Measurements from ENCODE around the gene CAPN14.

The CAPN14 gene

DNA sequence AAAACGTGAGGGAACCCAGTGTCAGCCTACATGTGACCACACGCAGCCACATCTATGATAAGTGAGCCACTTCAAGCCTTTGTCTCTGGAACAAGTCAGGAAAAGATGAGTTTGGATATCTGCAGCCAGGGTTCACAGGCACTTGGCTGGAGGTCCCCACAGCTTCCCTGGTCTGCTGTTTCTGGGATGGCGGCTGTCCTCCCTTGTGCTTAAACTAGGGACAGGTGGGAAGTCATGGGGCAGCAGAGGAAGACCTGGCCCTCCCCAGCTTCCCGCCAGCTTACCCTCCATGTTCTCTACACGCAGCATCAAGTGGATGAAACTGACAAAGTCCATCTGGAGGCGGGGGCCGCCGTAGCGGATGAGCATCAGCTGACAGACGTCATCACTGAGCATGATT lies 40.6 kb downstream of the CAPN14 start:
- TF ChIP-seq ZNF274 (IDR thresholded peaks at IDR 0.05; ENCODE audit: low read depth, low read length): no peak

DNA sequence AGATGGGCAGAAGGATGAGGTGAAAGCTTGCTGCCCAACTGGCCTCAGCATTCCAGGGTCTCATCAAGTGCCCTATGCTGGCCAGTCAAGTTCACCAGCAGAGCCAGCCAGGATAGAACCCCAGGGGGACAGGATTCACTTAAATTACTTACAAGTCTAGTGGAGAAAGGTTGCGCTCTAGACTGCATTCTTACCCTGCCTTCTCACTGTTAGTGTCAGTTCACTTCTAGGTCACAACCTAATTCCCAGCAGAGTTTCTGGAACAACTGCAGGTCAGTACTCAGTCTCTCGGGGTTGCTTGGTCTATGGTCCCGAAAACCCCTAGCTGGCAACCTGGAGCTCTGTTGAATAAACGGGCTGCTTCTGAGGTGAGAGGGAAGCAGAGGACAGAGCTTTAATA lies 46.2 kb downstream of the CAPN14 start:
- H3K4me3 ChIP-seq (ENCODE audit: low read length): no peak overlapping the region
- TF ChIP-seq ZNF274 (IDR thresholded peaks at IDR 0.05; ENCODE audit: low read depth, low read length): no peak

More for the DNA sequence above, 40.6 kb downstream of the CAPN14 start:
- no peak overlapping the region for H3K4me3 ChIP-seq (ENCODE audit: low read length)

DNA sequence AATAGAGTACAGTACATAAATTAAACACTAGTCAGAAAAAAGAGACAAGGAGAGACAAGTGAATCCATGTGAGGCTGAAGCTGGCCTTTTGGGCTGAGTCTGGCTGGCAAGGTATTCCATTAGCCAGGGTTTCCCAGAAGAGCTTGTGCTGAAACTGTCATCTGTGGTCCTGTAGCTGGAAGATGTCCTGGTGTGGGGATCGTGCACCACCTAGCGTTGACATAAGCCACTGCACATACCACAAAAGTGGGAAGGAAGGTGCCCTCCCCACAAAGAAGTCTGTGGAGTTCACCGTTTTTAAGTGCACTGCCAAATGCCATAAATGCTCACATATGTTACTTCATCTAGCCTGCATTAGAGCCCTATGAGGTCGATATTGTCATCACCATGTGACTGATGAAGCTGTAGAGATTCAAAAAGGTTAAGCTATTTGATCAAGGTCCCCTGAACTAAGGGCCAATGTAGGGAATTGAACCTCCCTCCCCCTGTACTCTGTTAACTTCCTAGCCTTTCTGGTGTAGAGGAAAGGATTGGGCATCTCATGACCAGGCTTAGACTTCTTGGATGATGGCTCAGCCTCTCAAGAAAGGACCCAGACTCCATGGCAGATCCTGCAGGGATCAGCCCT lies 47.1 kb downstream of the CAPN14 start:
- H3K4me3 ChIP-seq (ENCODE audit: low read length): no peak overlapping the region
- TF ChIP-seq ZNF274 (IDR thresholded peaks at IDR 0.05; ENCODE audit: low read depth, low read length): no peak

DNA sequence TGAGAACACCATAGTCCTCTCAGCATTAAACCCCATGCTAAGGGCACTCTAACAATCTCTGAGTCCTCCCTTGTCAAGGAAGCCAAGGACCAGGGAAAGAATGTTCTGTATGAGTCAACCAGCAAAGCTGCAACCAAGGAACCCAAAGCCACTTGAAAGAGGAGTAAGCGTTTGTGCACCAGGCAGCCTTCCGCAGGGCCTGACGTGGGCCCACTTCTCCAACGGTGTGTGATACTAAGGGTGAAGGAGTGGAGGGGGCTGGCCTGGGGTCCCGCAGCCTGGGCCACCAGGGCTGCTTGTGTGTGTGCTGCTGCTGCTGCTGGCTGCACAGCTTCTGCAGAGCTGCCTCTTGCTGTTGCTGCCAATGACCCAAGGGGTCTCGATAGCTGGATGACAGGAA lies 49.0 kb downstream of the CAPN14 start:
- no peak overlapping the region for H3K4me3 ChIP-seq (ENCODE audit: low read length)
- TF ChIP-seq ZNF274 (IDR thresholded peaks at IDR 0.05; ENCODE audit: low read depth, low read length): no peak

DNA sequence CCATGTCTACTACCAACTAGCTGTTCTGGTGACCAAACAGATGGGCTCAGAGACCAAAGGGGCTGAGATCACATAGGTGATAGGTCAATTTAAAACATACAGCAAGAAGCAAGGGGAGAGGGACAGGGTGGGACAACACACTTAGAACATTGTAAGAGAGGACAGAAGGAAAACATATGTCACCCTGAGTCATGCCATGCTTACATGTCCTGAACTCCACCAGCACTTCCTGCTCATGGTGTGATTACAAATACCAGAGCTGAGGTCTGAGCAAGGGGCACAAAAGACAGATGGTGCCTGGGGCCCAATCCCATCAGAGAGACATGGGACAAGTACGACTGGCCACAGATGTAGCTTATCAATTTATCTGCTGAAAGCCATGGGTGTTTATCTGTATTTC lies 50.4 kb downstream of the CAPN14 start:
- no peak overlapping the region for H3K4me3 ChIP-seq (ENCODE audit: low read length)
- TF ChIP-seq ZNF274 (IDR thresholded peaks at IDR 0.05; ENCODE audit: low read depth, low read length): no peak

DNA sequence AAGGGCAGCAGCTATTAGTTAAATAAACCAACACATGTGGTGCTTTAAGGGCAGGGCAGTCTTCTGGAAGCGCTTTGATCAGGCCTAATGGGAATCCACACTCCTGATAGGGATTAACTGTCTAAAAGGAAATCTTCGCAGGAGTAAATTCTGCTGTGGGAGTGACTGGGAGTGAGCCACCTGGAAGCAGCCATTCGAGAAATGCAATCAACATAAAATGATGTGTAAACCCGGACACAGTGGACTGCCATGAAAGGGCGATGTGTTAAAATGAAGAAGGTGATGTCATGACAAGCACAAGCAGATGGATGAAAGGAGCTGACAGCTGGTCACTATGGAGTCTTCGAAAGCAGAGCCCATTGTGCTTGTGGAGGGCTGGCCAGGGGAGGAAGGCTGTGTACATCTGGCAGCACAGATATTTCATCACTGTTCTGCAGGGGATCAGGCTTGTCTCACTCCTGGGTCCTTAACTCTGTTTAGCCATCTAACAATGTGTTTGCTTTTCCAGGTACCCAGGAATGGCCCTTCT lies 54.2 kb downstream of the CAPN14 start:
- no peak for TF ChIP-seq ZNF274 (IDR thresholded peaks at IDR 0.05; ENCODE audit: low read depth, low read length)

DNA sequence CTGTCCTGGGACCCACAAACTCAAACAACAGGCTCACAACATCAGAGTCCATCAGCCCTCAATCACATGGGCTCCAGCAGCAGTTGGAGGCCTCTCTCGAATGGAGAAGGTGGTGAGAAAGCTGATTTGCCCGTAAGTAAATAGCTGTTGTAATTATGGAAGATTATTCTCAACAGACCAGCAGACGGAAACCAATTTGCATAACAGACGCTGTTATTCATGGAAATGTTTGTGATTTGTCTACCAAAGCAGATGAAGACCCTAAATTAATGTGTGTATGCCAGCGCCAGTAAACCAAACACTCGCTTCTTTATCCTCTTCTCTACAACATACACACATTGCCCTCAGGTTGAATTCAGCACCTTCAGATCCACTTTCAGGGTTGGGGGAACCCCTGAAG lies 55.7 kb downstream of the CAPN14 start:
- no peak overlapping the region for H3K4me3 ChIP-seq (ENCODE audit: low read length)
- no peak for TF ChIP-seq ZNF274 (IDR thresholded peaks at IDR 0.05; ENCODE audit: low read depth, low read length)

More for the DNA sequence above, 54.2 kb downstream of the CAPN14 start:
- H3K4me3 ChIP-seq (ENCODE audit: low read length): no peak overlapping the region

DNA sequence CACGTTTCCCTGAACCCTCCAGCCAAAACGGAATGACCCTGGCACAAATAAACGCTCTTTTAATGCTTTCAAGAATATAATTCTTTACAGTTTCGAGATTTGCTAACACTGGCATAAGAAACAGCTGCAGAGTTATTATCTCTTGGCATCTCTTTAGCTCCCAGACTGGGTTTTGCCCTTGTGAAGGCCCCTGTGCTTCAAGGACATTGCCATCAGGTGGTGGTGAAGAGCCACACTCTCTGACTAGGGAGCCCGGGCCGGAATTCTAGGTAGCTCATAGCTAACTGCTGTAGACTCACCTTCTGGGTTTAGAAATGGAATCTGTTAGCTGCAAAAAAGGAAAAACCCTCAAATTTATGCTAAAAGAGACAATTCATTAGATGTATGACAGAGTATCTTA lies 65.8 kb downstream of the CAPN14 start:
- no peak for TF ChIP-seq ZNF274 (IDR thresholded peaks at IDR 0.05; ENCODE audit: low read depth, low read length)
- H3K4me3 ChIP-seq (ENCODE audit: low read length): no peak overlapping the region

DNA sequence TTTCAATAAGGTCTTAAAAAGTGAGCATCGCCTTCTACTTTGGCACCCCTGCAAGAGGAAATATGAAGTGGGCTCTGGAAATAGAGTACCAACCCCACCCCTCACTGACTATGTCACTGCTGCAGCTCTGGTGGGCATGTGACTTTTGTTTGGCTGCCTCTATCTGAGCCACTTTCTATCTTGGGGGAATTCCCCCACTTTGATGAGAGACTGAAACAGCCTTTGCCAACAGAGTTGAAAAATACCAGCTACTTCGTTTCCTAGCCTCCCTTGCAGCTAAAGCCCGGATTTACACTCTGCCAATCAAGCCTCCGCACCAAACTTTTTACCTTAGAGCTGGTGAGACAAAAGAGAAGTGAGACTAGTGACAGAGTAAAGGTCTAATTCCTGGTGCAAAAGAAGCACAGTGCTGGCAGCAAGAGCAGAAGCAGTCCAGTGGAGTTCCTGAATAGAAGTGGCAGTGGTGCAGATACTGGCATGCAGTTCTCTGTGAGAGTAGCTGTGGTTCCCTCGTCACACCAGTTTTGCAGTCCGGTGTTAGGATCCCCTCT lies 67.1 kb downstream of the CAPN14 start:
- no peak overlapping the region for H3K4me3 ChIP-seq (ENCODE audit: low read length)
- no peak for TF ChIP-seq ZNF274 (IDR thresholded peaks at IDR 0.05; ENCODE audit: low read depth, low read length)

DNA sequence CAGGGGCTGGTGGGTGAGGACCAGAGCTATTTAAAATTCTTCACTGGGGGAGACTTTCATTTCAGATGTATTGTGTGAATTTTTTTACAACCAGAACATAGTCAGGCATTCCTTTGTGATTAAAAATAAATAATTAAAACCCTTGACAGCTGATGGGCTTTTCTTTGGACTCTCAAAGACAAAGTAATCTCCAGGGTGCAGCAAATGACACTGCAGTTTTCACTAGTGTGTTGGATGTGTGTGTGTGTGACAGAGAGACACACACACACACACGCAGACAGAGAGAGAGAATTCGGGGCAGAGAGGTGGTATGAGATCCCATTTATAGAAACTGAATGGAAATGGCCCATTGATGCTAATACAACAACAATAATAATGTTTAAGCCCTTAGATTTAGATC lies 68.8 kb downstream of the CAPN14 start:
- TF ChIP-seq ZNF274 (IDR thresholded peaks at IDR 0.05; ENCODE audit: low read depth, low read length): no peak
- H3K4me3 ChIP-seq (ENCODE audit: low read length): no peak overlapping the region

DNA sequence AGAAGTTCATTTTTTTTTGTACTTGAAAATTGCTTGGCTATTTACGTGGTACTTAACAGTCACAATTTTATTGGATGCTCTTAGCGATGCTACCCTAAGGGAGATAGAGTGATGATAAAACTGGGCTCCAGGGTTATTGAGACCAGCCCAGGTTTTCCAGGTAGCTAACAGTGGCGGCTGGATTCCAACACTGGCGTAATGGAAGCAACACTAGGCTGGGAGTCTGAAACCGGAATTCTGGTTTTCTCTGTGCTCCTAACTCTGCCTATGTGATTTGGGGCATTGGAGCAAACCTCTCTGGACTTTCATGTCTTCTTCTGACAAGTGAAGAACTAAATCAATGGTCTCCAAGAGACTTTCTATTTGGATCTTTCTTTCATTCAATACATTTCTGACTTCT lies 69.7 kb downstream of the CAPN14 start:
- H3K4me3 ChIP-seq (ENCODE audit: low read length): no peak overlapping the region
- TF ChIP-seq ZNF274 (IDR thresholded peaks at IDR 0.05; ENCODE audit: low read depth, low read length): no peak

DNA sequence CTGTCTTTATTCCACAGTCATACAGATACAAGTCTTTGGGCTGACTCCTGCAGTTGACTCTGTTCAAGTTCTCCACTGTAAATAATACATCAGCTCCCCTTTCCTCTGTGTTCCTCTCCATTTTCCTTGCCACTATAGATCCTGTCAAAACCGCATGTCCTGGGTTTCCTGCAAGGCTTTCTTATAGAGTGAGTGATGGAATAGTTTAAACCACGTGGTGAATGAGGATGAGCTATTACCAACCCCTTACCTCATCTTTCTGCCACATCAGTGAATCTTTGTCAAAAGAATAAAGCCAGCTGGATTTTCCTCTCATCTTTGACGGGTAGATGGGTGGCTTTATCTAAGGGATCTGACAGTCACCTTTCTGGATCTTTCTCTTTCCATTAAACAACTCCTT lies 75.2 kb downstream of the CAPN14 start:
- no peak overlapping the region for H3K4me3 ChIP-seq (ENCODE audit: low read length)
- no peak for TF ChIP-seq ZNF274 (IDR thresholded peaks at IDR 0.05; ENCODE audit: low read depth, low read length)

DNA sequence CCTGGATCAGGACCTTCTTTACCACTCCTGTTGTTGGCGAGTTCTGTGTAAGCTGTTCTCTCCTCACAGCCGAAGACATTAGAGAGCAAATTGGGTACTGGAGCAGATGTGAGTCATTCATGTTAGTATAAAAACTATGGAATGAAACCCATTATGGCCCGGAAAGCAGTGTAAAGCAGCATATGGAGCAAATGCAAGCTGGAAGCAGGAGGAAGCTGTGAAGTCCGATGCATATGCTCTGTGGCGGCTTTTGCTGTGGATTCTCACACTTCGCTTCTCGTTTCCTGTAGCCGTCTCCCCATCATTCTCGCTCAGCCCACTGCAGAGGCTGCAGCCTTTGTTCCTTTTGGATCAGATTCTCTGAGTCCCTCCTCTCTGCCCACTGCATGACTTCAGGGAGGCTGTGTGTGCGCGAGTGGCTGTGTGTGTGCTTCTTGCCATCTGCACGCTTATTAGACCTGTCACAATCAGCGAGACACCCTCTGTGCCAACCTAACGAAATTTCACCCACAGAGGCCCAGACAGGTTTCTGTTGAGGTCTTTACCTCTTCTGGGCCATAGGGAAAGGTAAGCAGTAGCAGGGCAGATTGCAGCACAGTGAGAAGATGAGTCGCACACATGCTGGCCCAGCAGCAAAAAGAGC lies 75.8 kb downstream of the CAPN14 start:
- H3K4me3 ChIP-seq (ENCODE audit: low read length): no peak overlapping the region
- no peak for TF ChIP-seq ZNF274 (IDR thresholded peaks at IDR 0.05; ENCODE audit: low read depth, low read length)

DNA sequence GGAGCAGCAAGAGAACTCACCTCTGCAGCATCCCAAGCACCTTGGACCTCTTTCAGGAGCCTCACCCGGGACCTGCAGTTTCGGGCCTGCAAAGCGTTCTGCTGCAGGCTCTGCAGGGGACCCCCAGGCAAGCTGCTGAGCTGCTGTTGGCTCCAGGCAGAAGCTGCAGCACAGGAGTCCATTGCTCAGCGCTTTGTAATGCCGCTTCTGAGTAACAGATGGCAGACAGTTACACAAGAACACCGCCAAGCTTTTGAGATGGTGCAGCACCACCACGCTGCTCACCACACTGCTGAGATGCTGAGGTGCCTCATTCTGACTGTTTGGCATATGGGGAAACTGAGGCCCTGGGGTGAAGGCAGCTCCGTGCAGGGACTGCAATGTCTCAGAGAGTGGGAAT lies 77.2 kb downstream of the CAPN14 start:
- no peak for TF ChIP-seq ZNF274 (IDR thresholded peaks at IDR 0.05; ENCODE audit: low read depth, low read length)
- H3K4me3 ChIP-seq (ENCODE audit: low read length): no peak overlapping the region

DNA sequence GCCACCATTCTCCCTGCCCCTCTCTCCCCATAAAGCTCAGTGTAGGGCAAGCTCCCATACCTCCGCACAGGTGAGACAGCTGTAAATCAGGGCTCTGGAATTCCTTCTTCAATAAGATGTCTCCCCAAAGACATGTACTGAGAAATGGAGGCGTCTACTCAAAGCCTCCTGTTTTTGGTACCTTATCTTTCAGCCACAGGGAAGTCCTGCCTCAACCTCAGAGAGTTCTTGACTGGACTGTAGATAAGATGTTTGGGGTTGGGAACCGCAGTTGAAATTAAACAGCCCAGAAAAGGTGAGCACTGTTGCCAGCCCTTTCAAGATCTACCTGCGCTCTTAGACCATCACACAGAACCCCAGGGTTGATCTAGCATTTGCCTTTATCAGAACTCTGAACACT lies 77.6 kb downstream of the CAPN14 start:
- no peak overlapping the region for H3K4me3 ChIP-seq (ENCODE audit: low read length)
- no peak for TF ChIP-seq ZNF274 (IDR thresholded peaks at IDR 0.05; ENCODE audit: low read depth, low read length)
